ENCODE results near the gene RAMP1. TPM values are rescaled to one million over a fixed set of nuclear protein-coding genes. Genes with fewer than 3 reads are reported as not detected.
"Not testable (repeated sequence)": the region's sequence is repeated elsewhere in the genome, so short reads cannot be mapped to it uniquely, and the experiment has no call there.

RAMP1 gene
- total and polyA plus RNA-seq, 4 donors: 3.1 to 129 (median 23.5) TPM

DNA sequence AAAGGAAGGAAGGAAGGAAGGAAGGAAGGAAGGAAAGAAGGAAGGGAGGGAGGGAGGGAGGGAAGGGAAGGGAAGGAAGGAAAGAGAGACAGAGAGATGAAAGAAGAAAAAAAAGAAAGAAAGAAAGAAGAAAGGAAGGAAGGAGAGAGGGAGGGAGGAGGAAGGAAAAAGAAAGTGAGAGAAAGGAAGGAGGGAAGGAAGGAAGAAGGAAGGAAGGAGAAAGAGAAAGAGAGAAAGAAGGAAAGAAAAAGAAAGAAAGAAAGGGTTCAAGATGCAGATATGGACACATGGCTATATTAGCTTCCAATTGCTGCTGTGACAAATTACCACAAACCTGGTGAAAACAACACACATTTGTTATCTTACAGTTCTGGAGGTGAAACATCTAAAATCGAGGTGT lies 87.0 kb downstream of the RAMP1 start:
- Histone ChIP-seq H3K9ac (ENCODE audit: low read depth in 1 of 2, low read length in 2 of 2) (no peak overlapping the region), H3K27me3 (ENCODE audit: control insufficient read depth in 4 of 4, insufficient read depth in 4 of 4, low read length in 3 of 4) (no peaks in the 10 kb centered on the region), H3K36me3 (ENCODE audit: control insufficient read depth in 4 of 4, insufficient read depth in 3 of 4, low read depth in 1 of 4, low read length in 3 of 4) (no peaks in the 10 kb centered on the region), H3K4me3 (ENCODE audit: low read depth in 1 of 3, low read length in 3 of 3) (no peak overlapping the region), H3K4me1 (ENCODE audit: control insufficient read depth in 4 of 4, insufficient read depth in 4 of 4, low read length in 3 of 4) (peaks cover 0 to 3% (median 0%) of the 10 kb centered on the region in 4 donors), H3K27ac (ENCODE audit: low read depth in 1 of 2, low read length in 2 of 2) (no peak overlapping the region), H3K9me3 (ENCODE audit: control insufficient read depth in 4 of 4, low read length in 3 of 4) (peaks cover 0 to 23% (median 12%) of the 10 kb centered on the region in 4 donors)
- TF ChIP-seq YY1 (IDR thresholded peaks at IDR 0.05): no peak
- DNase-seq (ENCODE audit: low spot score): no peak
- 52% methylated on average over 1 of the region's 1 CpG for WGBS

DNA sequence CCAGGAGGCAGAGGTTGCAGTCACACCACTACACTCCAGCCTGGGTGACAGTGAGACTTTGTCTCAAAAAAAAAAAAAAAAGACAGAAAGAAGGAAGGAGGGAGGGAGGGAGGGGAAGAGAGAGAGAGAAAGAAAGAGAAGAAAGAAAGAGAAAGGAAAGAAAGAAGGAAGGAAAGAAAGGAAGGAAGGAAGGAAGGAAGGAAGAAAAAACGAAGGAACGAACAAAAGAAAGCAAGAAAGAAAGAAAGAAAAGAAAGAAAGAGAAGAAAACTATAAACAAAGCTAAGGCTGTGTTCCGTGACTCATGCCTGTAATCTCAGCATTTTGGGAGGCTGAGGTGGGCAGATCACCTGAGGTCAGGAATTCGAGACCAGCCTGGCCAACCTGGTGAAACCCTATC lies 91.9 kb downstream of the RAMP1 start:
- H3K36me3 ChIP-seq (ENCODE audit: control insufficient read depth in 4 of 4, insufficient read depth in 3 of 4, low read depth in 1 of 4, low read length in 3 of 4); H3K27me3 ChIP-seq (ENCODE audit: control insufficient read depth in 4 of 4, insufficient read depth in 4 of 4, low read length in 3 of 4); H3K9me3 ChIP-seq (ENCODE audit: control insufficient read depth in 4 of 4, low read length in 3 of 4); H3K27ac ChIP-seq (ENCODE audit: low read depth in 1 of 2, low read length in 2 of 2); H3K4me1 ChIP-seq (ENCODE audit: control insufficient read depth in 4 of 4, insufficient read depth in 4 of 4, low read length in 3 of 4); H3K9ac ChIP-seq (ENCODE audit: low read depth in 1 of 2, low read length in 2 of 2); DNase-seq (ENCODE audit: low spot score); H3K4me3 ChIP-seq (ENCODE audit: low read depth in 1 of 3, low read length in 3 of 3): not testable (repeated sequence)
- WGBS: 81% methylated on average over 4 of the region's 4 CpGs

DNA sequence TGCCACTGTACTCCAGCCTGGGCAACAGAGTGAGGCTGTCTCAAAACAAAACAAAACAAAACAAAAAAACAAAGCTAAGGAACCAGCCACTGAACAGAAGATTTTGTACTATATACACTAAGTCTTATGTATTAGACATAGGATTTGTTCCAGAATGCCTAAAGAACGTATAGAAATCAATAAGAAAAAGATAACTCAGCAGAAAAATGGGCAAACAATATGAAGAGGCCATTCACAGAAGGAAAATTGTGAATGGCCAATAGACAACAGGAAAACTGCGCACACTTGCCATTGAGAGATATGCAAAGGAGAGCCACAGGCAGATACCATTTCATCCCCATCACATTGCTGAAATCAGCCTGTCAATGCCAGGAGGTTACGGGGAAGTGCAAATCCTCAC lies 92.5 kb downstream of the RAMP1 start:
- 83% methylated on average over 3 of the region's 3 CpGs for WGBS
- TF ChIP-seq NR2F2 (IDR thresholded peaks at IDR 0.05) (no peak), FOXA2 (IDR thresholded peaks at IDR 0.05) (no peak), RAD21 (IDR thresholded peaks at IDR 0.05) (no peak), RXRA (IDR thresholded peaks at IDR 0.05) (no peak), SP1 (IDR thresholded peaks at IDR 0.05) (no peak)
- TF ChIP-seq, protein P1, sequence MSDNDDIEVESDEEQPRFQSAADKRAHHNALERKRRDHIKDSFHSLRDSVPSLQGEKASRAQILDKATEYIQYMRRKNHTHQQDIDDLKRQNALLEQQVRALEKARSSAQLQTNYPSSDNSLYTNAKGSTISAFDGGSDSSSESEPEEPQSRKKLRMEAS (IDR thresholded peaks at IDR 0.05): no peak
- Histone ChIP-seq H3K4me1 (ENCODE audit: control insufficient read depth in 4 of 4, insufficient read depth in 4 of 4, low read length in 3 of 4) (peaks cover 0 to 7% (median 1%) of the 10 kb centered on the region in 4 donors), H3K36me3 (ENCODE audit: control insufficient read depth in 4 of 4, insufficient read depth in 3 of 4, low read depth in 1 of 4, low read length in 3 of 4) (no peaks in the 10 kb centered on the region), H3K27ac (ENCODE audit: low read depth in 1 of 2, low read length in 2 of 2) (no peak overlapping the region), H3K9me3 (ENCODE audit: control insufficient read depth in 4 of 4, low read length in 3 of 4) (peaks cover 0 to 2% (median 0%) of the 10 kb centered on the region in 4 donors), H3K27me3 (ENCODE audit: control insufficient read depth in 4 of 4, insufficient read depth in 4 of 4, low read length in 3 of 4) (peaks cover 0 to 6% (median 1%) of the 10 kb centered on the region in 4 donors), H3K4me3 (ENCODE audit: low read depth in 1 of 3, low read length in 3 of 3) (no peak overlapping the region), H3K9ac (ENCODE audit: low read depth in 1 of 2, low read length in 2 of 2) (no peak overlapping the region)
- no peak for DNase-seq (ENCODE audit: low spot score)

DNA sequence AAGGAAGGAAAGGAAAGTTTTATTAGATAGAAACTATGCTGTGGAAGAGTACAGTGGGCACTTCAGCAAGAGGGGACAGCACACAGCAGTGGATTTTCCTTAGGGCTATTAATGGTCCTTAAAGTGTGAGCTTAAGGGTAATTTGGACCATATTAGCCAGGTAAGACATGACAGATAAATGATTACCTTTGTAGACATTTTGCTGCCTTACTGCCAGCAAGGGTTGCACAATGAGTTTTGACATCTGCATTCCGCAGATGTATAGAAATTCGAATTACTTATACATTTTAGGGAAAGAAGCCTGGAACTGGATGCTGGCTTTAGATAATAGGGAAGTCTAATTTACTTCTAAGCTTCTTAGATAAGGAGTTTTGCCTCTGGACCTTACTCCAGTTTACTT lies 93.4 kb downstream of the RAMP1 start:
- no peak overlapping the region for H3K4me3 ChIP-seq (ENCODE audit: low read depth in 1 of 3, low read length in 3 of 3)
- no peak overlapping the region for H3K27ac ChIP-seq (ENCODE audit: low read depth in 1 of 2, low read length in 2 of 2)
- peaks cover 0 to 7% (median 1%) of the 10 kb centered on the region in 4 donors for H3K4me1 ChIP-seq (ENCODE audit: control insufficient read depth in 4 of 4, insufficient read depth in 4 of 4, low read length in 3 of 4)
- no peak overlapping the region for H3K9ac ChIP-seq (ENCODE audit: low read depth in 1 of 2, low read length in 2 of 2)
- no peak for DNase-seq (ENCODE audit: low spot score)
- H3K9me3 ChIP-seq (ENCODE audit: control insufficient read depth in 4 of 4, low read length in 3 of 4): no peaks in the 10 kb centered on the region
- H3K27me3 ChIP-seq (ENCODE audit: control insufficient read depth in 4 of 4, insufficient read depth in 4 of 4, low read length in 3 of 4): peaks cover 0 to 6% (median 1%) of the 10 kb centered on the region in 4 donors
- no peaks in the 10 kb centered on the region for H3K36me3 ChIP-seq (ENCODE audit: control insufficient read depth in 4 of 4, insufficient read depth in 3 of 4, low read depth in 1 of 4, low read length in 3 of 4)
- WGBS: 65% methylated on average over 2 of the region's 2 CpGs
- TF ChIP-seq, protein P2, sequence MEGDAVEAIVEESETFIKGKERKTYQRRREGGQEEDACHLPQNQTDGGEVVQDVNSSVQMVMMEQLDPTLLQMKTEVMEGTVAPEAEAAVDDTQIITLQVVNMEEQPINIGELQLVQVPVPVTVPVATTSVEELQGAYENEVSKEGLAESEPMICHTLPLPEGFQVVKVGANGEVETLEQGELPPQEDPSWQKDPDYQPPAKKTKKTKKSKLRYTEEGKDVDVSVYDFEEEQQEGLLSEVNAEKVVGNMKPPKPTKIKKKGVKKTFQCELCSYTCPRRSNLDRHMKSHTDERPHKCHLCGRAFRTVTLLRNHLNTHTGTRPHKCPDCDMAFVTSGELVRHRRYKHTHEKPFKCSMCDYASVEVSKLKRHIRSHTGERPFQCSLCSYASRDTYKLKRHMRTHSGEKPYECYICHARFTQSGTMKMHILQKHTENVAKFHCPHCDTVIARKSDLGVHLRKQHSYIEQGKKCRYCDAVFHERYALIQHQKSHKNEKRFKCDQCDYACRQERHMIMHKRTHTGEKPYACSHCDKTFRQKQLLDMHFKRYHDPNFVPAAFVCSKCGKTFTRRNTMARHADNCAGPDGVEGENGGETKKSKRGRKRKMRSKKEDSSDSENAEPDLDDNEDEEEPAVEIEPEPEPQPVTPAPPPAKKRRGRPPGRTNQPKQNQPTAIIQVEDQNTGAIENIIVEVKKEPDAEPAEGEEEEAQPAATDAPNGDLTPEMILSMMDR (IDR thresholded peaks at IDR 0.05; ENCODE audit: low read depth, low read length, missing input control): no peak
- TF ChIP-seq NR2F2 (IDR thresholded peaks at IDR 0.05): no peak
- TF ChIP-seq RXRA (IDR thresholded peaks at IDR 0.05): no peak
- no peak for TF ChIP-seq GABPA (IDR thresholded peaks at IDR 0.05 in 1 of 2, conservative IDR thresholded peaks at IDR 0.05 in 1 of 2)
- TF ChIP-seq, protein P3, sequence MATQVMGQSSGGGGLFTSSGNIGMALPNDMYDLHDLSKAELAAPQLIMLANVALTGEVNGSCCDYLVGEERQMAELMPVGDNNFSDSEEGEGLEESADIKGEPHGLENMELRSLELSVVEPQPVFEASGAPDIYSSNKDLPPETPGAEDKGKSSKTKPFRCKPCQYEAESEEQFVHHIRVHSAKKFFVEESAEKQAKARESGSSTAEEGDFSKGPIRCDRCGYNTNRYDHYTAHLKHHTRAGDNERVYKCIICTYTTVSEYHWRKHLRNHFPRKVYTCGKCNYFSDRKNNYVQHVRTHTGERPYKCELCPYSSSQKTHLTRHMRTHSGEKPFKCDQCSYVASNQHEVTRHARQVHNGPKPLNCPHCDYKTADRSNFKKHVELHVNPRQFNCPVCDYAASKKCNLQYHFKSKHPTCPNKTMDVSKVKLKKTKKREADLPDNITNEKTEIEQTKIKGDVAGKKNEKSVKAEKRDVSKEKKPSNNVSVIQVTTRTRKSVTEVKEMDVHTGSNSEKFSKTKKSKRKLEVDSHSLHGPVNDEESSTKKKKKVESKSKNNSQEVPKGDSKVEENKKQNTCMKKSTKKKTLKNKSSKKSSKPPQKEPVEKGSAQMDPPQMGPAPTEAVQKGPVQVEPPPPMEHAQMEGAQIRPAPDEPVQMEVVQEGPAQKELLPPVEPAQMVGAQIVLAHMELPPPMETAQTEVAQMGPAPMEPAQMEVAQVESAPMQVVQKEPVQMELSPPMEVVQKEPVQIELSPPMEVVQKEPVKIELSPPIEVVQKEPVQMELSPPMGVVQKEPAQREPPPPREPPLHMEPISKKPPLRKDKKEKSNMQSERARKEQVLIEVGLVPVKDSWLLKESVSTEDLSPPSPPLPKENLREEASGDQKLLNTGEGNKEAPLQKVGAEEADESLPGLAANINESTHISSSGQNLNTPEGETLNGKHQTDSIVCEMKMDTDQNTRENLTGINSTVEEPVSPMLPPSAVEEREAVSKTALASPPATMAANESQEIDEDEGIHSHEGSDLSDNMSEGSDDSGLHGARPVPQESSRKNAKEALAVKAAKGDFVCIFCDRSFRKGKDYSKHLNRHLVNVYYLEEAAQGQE (IDR thresholded peaks at IDR 0.05): no peak
- TF ChIP-seq JUND (IDR thresholded peaks at IDR 0.05): no peak
- TF ChIP-seq SP1 (IDR thresholded peaks at IDR 0.05): no peak
- TF ChIP-seq FOXA1 (IDR thresholded peaks at IDR 0.05): no peak
- TF ChIP-seq, protein P4, sequence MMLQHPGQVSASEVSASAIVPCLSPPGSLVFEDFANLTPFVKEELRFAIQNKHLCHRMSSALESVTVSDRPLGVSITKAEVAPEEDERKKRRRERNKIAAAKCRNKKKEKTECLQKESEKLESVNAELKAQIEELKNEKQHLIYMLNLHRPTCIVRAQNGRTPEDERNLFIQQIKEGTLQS (IDR thresholded peaks at IDR 0.05): no peak

All from liver (tissue), 9 donors.